Ovary (tissue), 3 donors: Measurements from ENCODE around the gene SOX30.
"Not testable (repeated sequence)": the region's sequence is repeated elsewhere in the genome, so short reads cannot be mapped to it uniquely, and the experiment has no call there.

Experiments
- POLR2A ChIP-seq: fragments of 450-650 bp; IDR thresholded peaks from one replicate; pipeline ENCODE4 v1.6.1; 2017; ENCODE audit warnings: antibody characterized with exemption, mild to moderate bottlenecking, moderate library complexity
- TF ChIP-seq, protein P1 (sequence below), 3 donors: fragments of 450-650 bp in 2 of 3; fragments of 200-600 bp in 1 of 3; IDR thresholded peaks; one replicate each; pipeline versions ENCODE4 v1.5.1 to v1.8.0; 2016 to 2022; ENCODE audit warnings: antibody characterized with exemption in 3 of 3, mild to moderate bottlenecking in 1 of 3
- donor health status: DM: no; HTN: no; CAD: no.

GRCh38 chr5:157674351-157674750, 22.1 kb upstream of the SOX30 start:
- TF ChIP-seq, protein P1, sequence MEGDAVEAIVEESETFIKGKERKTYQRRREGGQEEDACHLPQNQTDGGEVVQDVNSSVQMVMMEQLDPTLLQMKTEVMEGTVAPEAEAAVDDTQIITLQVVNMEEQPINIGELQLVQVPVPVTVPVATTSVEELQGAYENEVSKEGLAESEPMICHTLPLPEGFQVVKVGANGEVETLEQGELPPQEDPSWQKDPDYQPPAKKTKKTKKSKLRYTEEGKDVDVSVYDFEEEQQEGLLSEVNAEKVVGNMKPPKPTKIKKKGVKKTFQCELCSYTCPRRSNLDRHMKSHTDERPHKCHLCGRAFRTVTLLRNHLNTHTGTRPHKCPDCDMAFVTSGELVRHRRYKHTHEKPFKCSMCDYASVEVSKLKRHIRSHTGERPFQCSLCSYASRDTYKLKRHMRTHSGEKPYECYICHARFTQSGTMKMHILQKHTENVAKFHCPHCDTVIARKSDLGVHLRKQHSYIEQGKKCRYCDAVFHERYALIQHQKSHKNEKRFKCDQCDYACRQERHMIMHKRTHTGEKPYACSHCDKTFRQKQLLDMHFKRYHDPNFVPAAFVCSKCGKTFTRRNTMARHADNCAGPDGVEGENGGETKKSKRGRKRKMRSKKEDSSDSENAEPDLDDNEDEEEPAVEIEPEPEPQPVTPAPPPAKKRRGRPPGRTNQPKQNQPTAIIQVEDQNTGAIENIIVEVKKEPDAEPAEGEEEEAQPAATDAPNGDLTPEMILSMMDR (IDR thresholded peaks at IDR 0.05) = not testable (repeated sequence)
- not testable (repeated sequence) for TF ChIP-seq POLR2A
